ENCODE measurements around the gene HYAL1. TPM values are rescaled to one million over a fixed set of nuclear protein-coding genes. Genes with fewer than 3 reads are reported as not detected.
"Not testable (repeated sequence)": the region's sequence is repeated elsewhere in the genome, so short reads cannot be mapped to it uniquely, and the experiment has no call there.

HYAL1 gene
- polyA plus RNA-seq, 12 donors = 0.95 to 3.3 (median 1.8) TPM; not detected in 2

- no peak for DNase-seq
Observed at GRCh38 chr3:50274371-50275104, 28.8 kb downstream of the HYAL1 start.

GRCh38 chr3:50273689-50274065, 29.7 kb downstream of the HYAL1 start:
- no peak for DNase-seq

GRCh38 chr3:50272911-50273688, 30.3 kb downstream of the HYAL1 start:
- DNase-seq = peak; percentile 89

- DNase-seq = not testable (repeated sequence)
Observed at GRCh38 chr3:50272538-50272910, 30.9 kb downstream of the HYAL1 start.

GRCh38 chr3:50271314-50271936, 31.9 kb downstream of the HYAL1 start:
- no peak for DNase-seq

GRCh38 chr3:50270422-50271224, 32.8 kb downstream of the HYAL1 start:
- no peak for DNase-seq

GRCh38 chr3:50269977-50270413, 33.4 kb downstream of the HYAL1 start:
- no peak for DNase-seq

GRCh38 chr3:50269460-50269859, 33.9 kb downstream of the HYAL1 start:
- DNase-seq = no peak

GRCh38 chr3:50268703-50269451, 34.5 kb downstream of the HYAL1 start, which contains the start of gene SEMA3B:
TSS of gene SEMA3B (plus strand) at chr3:50269147. CDS start at chr3:50269241, 94 bp downstream.
- DNase-seq = no peak

GRCh38 chr3:50268276-50268675, 35.1 kb downstream of the HYAL1 start:
- no peak for DNase-seq

- no peak for DNase-seq
Observed at GRCh38 chr3:50267280-50267913, 36.0 kb downstream of the HYAL1 start.

- no peak for DNase-seq
Observed at GRCh38 chr3:50266836-50267235, 36.5 kb downstream of the HYAL1 start.

- no peak for DNase-seq
Observed at GRCh38 chr3:50266017-50266416, 37.4 kb downstream of the HYAL1 start.

GRCh38 chr3:50265571-50265970, 37.8 kb downstream of the HYAL1 start:
- DNase-seq = no peak

GRCh38 chr3:50264964-50265485, 38.3 kb downstream of the HYAL1 start:
- DNase-seq = no peak

GRCh38 chr3:50264383-50264963, 38.9 kb downstream of the HYAL1 start:
- peak; percentile 91 for DNase-seq

- no peak for DNase-seq
Observed at GRCh38 chr3:50263478-50264382, 39.6 kb downstream of the HYAL1 start.

- no peak for DNase-seq
Observed at GRCh38 chr3:50262778-50263177, 40.6 kb downstream of the HYAL1 start.

GRCh38 chr3:50262200-50262599, 41.2 kb downstream of the HYAL1 start:
- not testable (repeated sequence) for DNase-seq

Measured in muscle of arm (tissue), 12 donors.